ENCODE measurements around the gene EPHX1.

EPHX1 gene

DNA sequence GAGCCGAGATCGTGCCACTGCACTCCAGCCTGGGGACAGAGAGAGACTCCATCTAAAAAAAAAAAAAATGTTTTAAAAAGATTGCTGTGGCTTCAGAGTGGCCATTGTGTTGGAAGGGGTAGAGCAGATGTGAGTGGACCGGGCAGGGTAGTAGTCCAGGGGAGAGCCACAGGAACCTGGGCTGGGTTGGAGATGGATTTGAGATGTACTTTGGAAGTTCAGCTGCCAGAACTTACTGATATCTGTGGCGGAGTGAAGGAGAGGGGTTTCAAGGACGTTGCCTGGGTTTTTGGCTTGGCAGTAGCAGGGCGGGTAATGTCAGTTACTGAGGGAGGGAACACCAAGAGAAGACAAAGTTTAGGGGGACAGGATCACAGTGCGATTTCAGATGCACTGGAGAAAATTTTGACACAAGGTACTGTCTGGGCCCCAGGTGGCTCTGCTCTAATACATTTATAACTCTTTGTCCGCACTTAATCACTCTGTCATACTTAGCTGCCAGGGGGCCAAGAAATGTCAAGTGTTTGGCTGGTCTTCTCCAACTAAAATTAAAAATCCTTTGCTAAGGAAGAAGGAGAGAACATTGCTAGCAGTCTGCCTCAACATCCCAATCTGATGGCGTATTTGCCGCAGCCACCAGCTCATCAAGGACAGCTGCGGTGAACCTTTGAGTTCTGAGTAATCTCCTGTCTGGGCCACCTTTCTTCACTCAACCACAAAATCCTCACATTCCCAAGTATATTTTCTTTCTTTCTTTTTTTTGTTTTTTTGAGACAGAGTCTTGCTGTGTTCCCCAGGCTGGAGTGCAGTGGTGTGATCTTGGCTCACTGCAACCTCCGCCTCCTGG lies 9.6 kb downstream of the EPHX1 start:
- TF ChIP-seq, protein P1, sequence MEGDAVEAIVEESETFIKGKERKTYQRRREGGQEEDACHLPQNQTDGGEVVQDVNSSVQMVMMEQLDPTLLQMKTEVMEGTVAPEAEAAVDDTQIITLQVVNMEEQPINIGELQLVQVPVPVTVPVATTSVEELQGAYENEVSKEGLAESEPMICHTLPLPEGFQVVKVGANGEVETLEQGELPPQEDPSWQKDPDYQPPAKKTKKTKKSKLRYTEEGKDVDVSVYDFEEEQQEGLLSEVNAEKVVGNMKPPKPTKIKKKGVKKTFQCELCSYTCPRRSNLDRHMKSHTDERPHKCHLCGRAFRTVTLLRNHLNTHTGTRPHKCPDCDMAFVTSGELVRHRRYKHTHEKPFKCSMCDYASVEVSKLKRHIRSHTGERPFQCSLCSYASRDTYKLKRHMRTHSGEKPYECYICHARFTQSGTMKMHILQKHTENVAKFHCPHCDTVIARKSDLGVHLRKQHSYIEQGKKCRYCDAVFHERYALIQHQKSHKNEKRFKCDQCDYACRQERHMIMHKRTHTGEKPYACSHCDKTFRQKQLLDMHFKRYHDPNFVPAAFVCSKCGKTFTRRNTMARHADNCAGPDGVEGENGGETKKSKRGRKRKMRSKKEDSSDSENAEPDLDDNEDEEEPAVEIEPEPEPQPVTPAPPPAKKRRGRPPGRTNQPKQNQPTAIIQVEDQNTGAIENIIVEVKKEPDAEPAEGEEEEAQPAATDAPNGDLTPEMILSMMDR (IDR thresholded peaks at IDR 0.05; ENCODE audit: unreplicated experiment in 3 of 3), result no peak
- Mint-ChIP-seq H3K9me3 (no peaks in the 10 kb centered on the region), H3K36me3 (ENCODE audit: low read depth) (peaks cover 17% of the 10 kb centered on the region), H3K4me3 (no peak overlapping the region), H3K27ac (peak overlapping the region in 2 of 3 experiments; percentile 64 to 73), H3K27me3 (ENCODE audit: low read depth) (no peaks in the 10 kb centered on the region), H3K4me1 (peaks cover 71% of the 10 kb centered on the region)

DNA sequence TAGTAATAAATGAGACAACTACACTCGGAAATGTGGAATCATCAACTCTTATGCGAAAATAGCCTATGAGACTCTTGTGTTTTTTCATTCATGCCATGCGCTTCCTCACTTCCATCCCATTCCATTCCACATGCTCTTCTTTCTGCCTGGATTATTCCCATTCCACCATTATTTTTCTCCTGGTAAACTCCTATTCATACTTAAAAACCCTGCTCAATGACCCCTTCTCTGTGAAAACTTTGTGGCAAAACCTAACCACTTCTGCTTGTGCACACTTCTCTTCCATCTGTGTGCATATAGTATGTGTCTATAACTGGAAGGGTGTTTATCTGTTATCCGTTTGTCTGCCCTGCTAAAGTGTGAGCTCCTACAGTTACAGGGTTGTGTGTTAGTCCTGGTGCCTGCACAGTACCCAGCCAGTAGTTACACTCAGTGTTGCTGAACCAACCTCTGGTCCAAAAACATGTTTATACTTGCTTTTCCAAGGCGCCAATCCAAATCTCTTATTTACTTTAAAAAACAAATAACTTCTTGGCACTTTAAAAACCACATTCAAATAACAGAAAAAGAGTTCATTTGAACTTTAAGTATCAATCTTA lies 10.7 kb downstream of the EPHX1 start:
- no peaks in the 10 kb centered on the region for H3K9me3 Mint-ChIP-seq
- peak overlapping the region; percentile 33 to 73 (median 64) for H3K27ac Mint-ChIP-seq
- H3K4me1 Mint-ChIP-seq, result peaks cover 79% of the 10 kb centered on the region
- H3K36me3 Mint-ChIP-seq (ENCODE audit: low read depth), result peaks cover 17% of the 10 kb centered on the region
- no peak overlapping the region for H3K4me3 Mint-ChIP-seq
- no peaks in the 10 kb centered on the region for H3K27me3 Mint-ChIP-seq (ENCODE audit: low read depth)
- TF ChIP-seq, protein P1 (IDR thresholded peaks at IDR 0.05; ENCODE audit: unreplicated experiment in 3 of 3), result no peak

DNA sequence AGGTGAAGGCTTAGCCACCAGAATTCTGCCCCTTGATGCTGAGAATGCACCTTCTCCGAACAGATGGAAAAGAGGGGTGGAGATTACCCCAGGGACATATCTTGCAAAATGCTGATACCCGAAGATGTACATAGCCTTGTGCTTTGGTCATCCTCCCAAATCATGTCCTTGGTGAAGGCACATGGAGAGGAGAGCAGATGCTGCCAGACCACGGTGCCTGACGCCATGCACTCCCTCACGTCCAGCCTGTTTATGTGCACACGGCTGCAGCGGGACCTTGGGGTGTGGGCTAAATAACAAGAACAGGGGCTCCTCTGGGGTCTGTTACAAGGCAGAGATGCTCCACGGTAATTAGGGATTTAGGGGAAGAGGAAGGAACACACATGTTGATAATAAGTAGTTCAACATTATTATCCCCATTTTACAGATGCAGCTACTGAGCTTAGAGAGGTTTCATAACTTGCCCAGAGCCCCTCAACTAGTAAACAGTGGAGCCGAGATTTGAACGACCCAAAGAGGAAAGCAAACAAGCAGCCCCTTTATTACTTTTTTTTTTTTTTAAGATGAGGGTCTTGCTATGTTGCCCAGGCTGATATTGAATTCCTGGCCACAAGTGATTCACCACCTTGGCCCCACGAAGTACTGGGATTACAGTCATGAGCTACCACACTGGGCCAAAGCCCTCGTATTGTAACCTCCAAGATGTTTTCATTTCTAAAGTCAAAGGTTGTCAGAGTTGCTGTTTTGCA lies 12.9 kb downstream of the EPHX1 start:
- Mint-ChIP-seq H3K4me3 (no peak overlapping the region), H3K27ac (peak overlapping the region in 2 of 3 experiments; percentile 39 to 65), H3K4me1 (peaks cover 78% of the 10 kb centered on the region), H3K36me3 (ENCODE audit: low read depth) (peaks cover 17% of the 10 kb centered on the region), H3K9me3 (no peaks in the 10 kb centered on the region), H3K27me3 (ENCODE audit: low read depth) (no peaks in the 10 kb centered on the region)
- TF ChIP-seq, protein P1 (IDR thresholded peaks at IDR 0.05; ENCODE audit: unreplicated experiment in 3 of 3), result no peak

DNA sequence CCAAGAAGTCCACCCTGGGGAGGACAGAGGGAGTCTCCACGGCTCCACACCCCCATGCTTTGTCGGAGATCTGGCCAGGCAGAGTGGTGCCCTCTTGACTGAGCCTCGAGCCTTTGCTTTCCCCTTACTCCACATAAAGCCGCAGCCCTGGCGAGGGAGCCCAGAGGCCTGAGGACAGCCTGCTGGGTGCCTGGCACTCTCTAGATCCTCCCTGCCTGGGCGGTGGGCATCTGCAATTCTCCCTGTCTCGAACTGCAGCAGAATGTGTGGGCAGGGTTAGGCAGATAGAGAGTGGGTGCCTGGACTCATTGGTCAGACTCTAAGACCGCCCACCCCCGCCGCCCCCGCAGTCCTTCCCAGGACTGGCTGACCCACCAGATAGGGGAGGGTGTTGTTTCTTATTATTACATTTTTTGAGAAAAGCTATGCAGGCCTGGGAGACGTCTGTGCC lies 13.9 kb downstream of the EPHX1 start:
- Mint-ChIP-seq H3K4me1 (peaks cover 70% of the 10 kb centered on the region), H3K36me3 (ENCODE audit: low read depth) (peaks cover 17% of the 10 kb centered on the region), H3K4me3 (peak overlapping the region in 2 of 3 experiments; percentile 9 to 45), H3K27ac (peak overlapping the region; percentile 58 to 90 (median 88)), H3K27me3 (ENCODE audit: low read depth) (no peaks in the 10 kb centered on the region), H3K9me3 (no peaks in the 10 kb centered on the region)
- TF ChIP-seq, protein P1 (IDR thresholded peaks at IDR 0.05; ENCODE audit: unreplicated experiment in 3 of 3), result no peak

DNA sequence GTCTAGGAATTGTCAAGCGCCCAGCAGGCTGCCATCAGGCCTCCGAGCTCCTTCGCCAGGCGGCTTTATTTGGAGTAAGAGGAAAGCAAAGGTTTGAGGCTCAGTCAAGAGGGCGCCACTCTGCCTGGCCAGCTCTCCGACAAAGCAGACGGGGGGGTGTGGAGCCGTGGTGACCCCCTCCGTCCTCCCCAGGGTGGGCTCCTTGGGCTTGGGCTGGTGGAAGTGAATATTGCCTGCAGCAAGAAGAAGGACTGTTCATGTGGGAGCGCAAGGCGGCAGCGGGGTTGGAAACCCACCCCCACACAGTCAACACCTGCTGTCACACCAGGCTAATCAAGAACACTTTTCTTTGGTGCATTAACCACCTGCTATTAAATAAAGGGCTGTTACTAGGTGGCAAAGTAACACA lies 14.6 kb downstream of the EPHX1 start:
- TF ChIP-seq, protein P1 (IDR thresholded peaks at IDR 0.05; ENCODE audit: unreplicated experiment in 3 of 3), result no peak
- Mint-ChIP-seq H3K27ac (peak overlapping the region; percentile 58 to 90 (median 88)), H3K4me1 (peaks cover 66% of the 10 kb centered on the region), H3K27me3 (ENCODE audit: low read depth) (no peaks in the 10 kb centered on the region), H3K9me3 (no peaks in the 10 kb centered on the region), H3K4me3 (peak overlapping the region in 1 of 3 experiments; percentile 29), H3K36me3 (ENCODE audit: low read depth) (peaks cover 18% of the 10 kb centered on the region)
